Gastrocnemius medialis (tissue), 4 donors: ENCODE data around the gene URM1.
"Not testable (repeated sequence)": the region's sequence is repeated elsewhere in the genome, so short reads cannot be mapped to it uniquely, and the experiment has no call there.

ENCODE experiments used
- POLR2A ChIP-seq, 2 donors: fragments of 450-650 bp; IDR thresholded peaks; one replicate each; pipeline ENCODE4 v1.6.1; 2017; ENCODE audit warnings: antibody characterized with exemption in 2 of 2, mild to moderate bottlenecking in 2 of 2, moderate library complexity in 2 of 2
- TF ChIP-seq, protein P1 (sequence below), 5 experiments: fragments of 450-650 bp in 3 of 5; fragments of 200-600 bp in 2 of 5; sonication (generic) in 2 of 5; IDR thresholded peaks in 4 of 5; conservative IDR thresholded peaks in 1 of 5; 1 replicate in 4 of 5; 2 replicates in 1 of 5; pipeline ENCODE4 v1.5.1; 2016 to 2019; ENCODE audit warnings: antibody characterized with exemption in 5 of 5, mild to moderate bottlenecking in 3 of 5, moderate library complexity in 3 of 5

DNA sequence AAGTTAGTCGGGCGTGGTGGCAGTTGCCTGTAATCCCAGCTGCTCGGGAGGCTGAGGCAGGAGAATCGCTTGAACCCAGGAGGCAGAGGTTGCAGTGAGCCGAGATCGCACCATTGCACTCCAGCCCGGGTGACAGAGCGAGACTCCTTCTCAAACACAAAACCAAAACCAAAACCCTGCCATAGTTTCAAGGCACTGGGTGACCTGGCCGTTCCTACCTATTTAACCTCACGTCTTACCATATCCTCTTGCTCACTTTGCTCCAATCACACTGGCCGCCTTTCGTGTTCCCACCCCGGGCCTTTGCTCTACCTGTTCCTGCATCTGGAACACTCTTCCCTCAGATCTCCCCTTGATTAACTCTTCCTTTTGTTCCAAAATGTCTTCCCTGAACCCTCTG lies 42.6 kb downstream of the URM1 start:
- not testable (repeated sequence) for TF ChIP-seq POLR2A (IDR thresholded peaks at IDR 0.05)
- TF ChIP-seq, protein P1, sequence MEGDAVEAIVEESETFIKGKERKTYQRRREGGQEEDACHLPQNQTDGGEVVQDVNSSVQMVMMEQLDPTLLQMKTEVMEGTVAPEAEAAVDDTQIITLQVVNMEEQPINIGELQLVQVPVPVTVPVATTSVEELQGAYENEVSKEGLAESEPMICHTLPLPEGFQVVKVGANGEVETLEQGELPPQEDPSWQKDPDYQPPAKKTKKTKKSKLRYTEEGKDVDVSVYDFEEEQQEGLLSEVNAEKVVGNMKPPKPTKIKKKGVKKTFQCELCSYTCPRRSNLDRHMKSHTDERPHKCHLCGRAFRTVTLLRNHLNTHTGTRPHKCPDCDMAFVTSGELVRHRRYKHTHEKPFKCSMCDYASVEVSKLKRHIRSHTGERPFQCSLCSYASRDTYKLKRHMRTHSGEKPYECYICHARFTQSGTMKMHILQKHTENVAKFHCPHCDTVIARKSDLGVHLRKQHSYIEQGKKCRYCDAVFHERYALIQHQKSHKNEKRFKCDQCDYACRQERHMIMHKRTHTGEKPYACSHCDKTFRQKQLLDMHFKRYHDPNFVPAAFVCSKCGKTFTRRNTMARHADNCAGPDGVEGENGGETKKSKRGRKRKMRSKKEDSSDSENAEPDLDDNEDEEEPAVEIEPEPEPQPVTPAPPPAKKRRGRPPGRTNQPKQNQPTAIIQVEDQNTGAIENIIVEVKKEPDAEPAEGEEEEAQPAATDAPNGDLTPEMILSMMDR (IDR thresholded peaks at IDR 0.05 in 4 of 5, conservative IDR thresholded peaks at IDR 0.05 in 1 of 5) = not testable (repeated sequence)
